NT2/D1 (cell line): ENCODE results near the gene QKI.

Source experiments
- YY1 ChIP-seq: IDR thresholded peaks from 2 replicates; pipeline ENCODE4 v1.6.1; 2011; ENCODE audit not compliant: insufficient read length, insufficient read depth
- ZNF274 ChIP-seq: IDR thresholded peaks from 2 replicates; pipeline ENCODE4 v1.6.1; 2011; ENCODE audit warnings: mild to moderate bottlenecking, low read depth, low read length

- TF ChIP-seq YY1 (no peak), ZNF274 (no peak)
Measured at GRCh38 chr6:163612200-163612599, 197.7 kb downstream of the QKI start.
